MM.1S (cell line): ENCODE measurements around the gene ITM2B.
"Not testable (repeated sequence)": the region's sequence is repeated elsewhere in the genome, so short reads cannot be mapped to it uniquely, and the experiment has no call there.

ENCODE experiments used
- DNase-seq: peaks from one replicate; pipeline ENCODE4 v3.0.0-alpha.2; 2015
- H2AFZ ChIP-seq: fragments of 300-600 bp; sonication (generic); 2 replicates; pipeline ENCODE4 v1.6.0; 2016; ENCODE audit warnings: antibody characterized with exemption, low read length
- H3F3A ChIP-seq: fragments of 300-600 bp; sonication (generic); 2 replicates; pipeline ENCODE4 v1.6.1; 2016; ENCODE audit warnings: mild to moderate bottlenecking, antibody characterized with exemption, low read length, moderate library complexity, mixed read lengths; ENCODE audit not compliant: insufficient read depth
- H3K27ac ChIP-seq: fragments of 300-600 bp; sonication (generic); 2 replicates; pipeline ENCODE4 v1.5.1; 2016; ENCODE audit warnings: mild to moderate bottlenecking, low read length
- H3K27me3 ChIP-seq: fragments of 300-600 bp; sonication (generic); replicated peaks from 2 replicates; pipeline ENCODE4 v1.6.0; 2016; ENCODE audit warnings: low read length; ENCODE audit not compliant: insufficient read depth
- H3K36me3 ChIP-seq: fragments of 300-600 bp; sonication (generic); replicated peaks from 2 replicates; pipeline ENCODE4 v1.6.1; 2016; ENCODE audit warnings: mild to moderate bottlenecking, low read length, mixed read lengths; ENCODE audit not compliant: insufficient read depth
- H3K4me1 ChIP-seq: fragments of 300-600 bp; sonication (generic); 2 replicates; pipeline ENCODE4 v1.6.1; 2016; ENCODE audit warnings: low read length, mixed read lengths
- H3K4me2 ChIP-seq: fragments of 300-600 bp; sonication (generic); 2 replicates; pipeline ENCODE4 v1.6.0; 2016; ENCODE audit warnings: low read depth, low read length
- H3K4me3 ChIP-seq: fragments of 300-600 bp; sonication (generic); 2 replicates; pipeline ENCODE4 v1.5.1; 2016; ENCODE audit warnings: low read length, mixed read lengths
- H3K79me2 ChIP-seq: fragments of 300-600 bp; sonication (generic); 2 replicates; pipeline ENCODE4 v1.6.1; 2016; ENCODE audit warnings: mixed run types, low read length, mixed read lengths
- H3K9ac ChIP-seq: fragments of 300-600 bp; sonication (generic); 2 replicates; pipeline ENCODE4 v1.6.1; 2016; ENCODE audit warnings: low read length, mixed read lengths
- H3K9me2 ChIP-seq: fragments of 300-600 bp; sonication (generic); replicated peaks from 2 replicates; pipeline ENCODE4 v1.6.1; 2016; ENCODE audit warnings: mild to moderate bottlenecking, low read length, mixed read lengths; ENCODE audit not compliant: insufficient read depth
- H3K9me3 ChIP-seq: fragments of 300-600 bp; sonication (generic); replicated peaks from 2 replicates; pipeline ENCODE4 v1.6.1; 2016; ENCODE audit warnings: mild to moderate bottlenecking, low read length, mixed read lengths; ENCODE audit not compliant: insufficient read depth
- H4K20me1 ChIP-seq: fragments of 300-600 bp; sonication (generic); 2 replicates; pipeline ENCODE4 v1.6.1; 2016; ENCODE audit warnings: mild to moderate bottlenecking, low read length, moderate library complexity, mixed read lengths; ENCODE audit not compliant: insufficient read depth
- EZH2 ChIP-seq: fragments of 300-600 bp; sonication (generic); optimal IDR thresholded peaks from 2 replicates; pipeline ENCODE3; 2017; ENCODE audit warnings: low read depth, mild to moderate bottlenecking, antibody characterized with exemption, low read length, mixed read lengths
- EZH2phosphoT487 ChIP-seq: fragments of 300-600 bp; sonication (generic); IDR thresholded peaks from 2 replicates; pipeline ENCODE4 v1.6.1; 2018; ENCODE audit warnings: antibody characterized with exemption, low read length
- TF ChIP-seq, protein P1 (sequence below): fragments of 300-600 bp; sonication (generic); IDR thresholded peaks from 2 replicates; pipeline ENCODE4 v1.5.1; 2016; ENCODE audit warnings: antibody characterized with exemption, low read length, mixed read lengths

Gene ITM2B

DNA sequence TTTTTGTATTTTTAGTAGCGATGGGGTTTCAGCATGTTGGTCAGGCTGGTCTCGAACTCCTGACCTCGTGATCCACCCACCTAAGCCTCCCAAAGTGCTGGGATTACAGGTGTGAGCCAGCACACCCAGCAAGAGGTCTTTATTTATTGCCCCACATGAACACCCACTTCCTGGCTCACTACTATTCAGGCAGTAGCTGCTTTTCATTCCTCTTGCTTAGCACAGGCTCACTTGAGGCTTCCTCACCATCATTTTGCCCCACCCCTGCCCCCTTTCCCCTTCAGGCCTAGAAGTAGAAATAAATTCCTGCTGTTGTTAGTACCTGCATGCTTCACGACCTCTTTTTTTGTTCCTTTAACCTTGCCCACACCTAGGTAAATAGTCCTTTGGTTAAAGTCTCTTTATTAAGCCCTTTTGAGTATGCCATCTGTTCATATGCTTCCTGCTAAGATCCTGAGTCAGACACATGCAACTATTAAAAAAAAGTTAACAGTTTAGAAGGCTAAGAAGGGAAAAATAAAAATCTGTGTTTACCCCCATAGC, 33.5 kb upstream of the ITM2B start:
- H4K20me1 ChIP-seq = no peaks in the 10 kb centered on the region
- no peaks in the 10 kb centered on the region for H3K9me2 ChIP-seq
- no peak overlapping the region for H3K4me3 ChIP-seq
- H3F3A ChIP-seq = no peaks in the 10 kb centered on the region
- no peak overlapping the region for H3K4me2 ChIP-seq
- no peaks in the 10 kb centered on the region for H3K27me3 ChIP-seq
- H2AFZ ChIP-seq = no peak overlapping the region
- no peak for DNase-seq
- H3K27ac ChIP-seq = no peak overlapping the region
- H3K79me2 ChIP-seq = no peaks in the 10 kb centered on the region
- H3K9me3 ChIP-seq = no peaks in the 10 kb centered on the region
- no peak overlapping the region for H3K9ac ChIP-seq
- TF ChIP-seq EZH2 = no peak
- TF ChIP-seq, protein P1, sequence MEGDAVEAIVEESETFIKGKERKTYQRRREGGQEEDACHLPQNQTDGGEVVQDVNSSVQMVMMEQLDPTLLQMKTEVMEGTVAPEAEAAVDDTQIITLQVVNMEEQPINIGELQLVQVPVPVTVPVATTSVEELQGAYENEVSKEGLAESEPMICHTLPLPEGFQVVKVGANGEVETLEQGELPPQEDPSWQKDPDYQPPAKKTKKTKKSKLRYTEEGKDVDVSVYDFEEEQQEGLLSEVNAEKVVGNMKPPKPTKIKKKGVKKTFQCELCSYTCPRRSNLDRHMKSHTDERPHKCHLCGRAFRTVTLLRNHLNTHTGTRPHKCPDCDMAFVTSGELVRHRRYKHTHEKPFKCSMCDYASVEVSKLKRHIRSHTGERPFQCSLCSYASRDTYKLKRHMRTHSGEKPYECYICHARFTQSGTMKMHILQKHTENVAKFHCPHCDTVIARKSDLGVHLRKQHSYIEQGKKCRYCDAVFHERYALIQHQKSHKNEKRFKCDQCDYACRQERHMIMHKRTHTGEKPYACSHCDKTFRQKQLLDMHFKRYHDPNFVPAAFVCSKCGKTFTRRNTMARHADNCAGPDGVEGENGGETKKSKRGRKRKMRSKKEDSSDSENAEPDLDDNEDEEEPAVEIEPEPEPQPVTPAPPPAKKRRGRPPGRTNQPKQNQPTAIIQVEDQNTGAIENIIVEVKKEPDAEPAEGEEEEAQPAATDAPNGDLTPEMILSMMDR = no peak
- no peak for TF ChIP-seq EZH2phosphoT487
- H3K4me1 ChIP-seq = no peaks in the 10 kb centered on the region
- no peaks in the 10 kb centered on the region for H3K36me3 ChIP-seq

DNA sequence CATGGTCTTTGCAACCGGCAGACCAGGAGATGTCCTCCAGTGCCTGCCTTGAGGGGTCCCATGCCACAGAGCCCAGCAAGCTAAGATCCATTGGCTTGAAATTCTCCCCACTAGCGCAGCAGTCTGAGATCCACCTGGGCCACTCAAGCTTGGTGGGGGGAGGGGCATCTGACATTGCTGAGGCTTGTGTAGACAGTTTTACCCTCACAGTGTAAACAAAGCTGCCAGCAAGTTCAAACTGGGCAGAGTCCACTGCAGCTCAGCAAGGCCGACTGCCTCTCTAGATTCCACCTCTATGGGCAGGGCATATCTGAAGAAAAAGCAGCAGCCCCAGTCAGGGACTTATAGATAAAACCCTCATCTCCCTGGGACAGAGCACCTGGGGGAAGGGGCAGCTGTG, 32.0 kb upstream of the ITM2B start:
- Histone ChIP-seq H3K79me2 (no peaks in the 10 kb centered on the region), H4K20me1 (no peaks in the 10 kb centered on the region), H3K36me3 (no peaks in the 10 kb centered on the region), H3F3A (no peaks in the 10 kb centered on the region), H3K9ac (no peak overlapping the region), H3K27me3 (no peaks in the 10 kb centered on the region), H3K4me1 (no peaks in the 10 kb centered on the region), H3K27ac (no peak overlapping the region), H3K9me2 (no peaks in the 10 kb centered on the region), H3K4me2 (no peak overlapping the region), H3K9me3 (no peaks in the 10 kb centered on the region), H3K4me3 (no peak overlapping the region), H2AFZ (no peak overlapping the region)
- TF ChIP-seq EZH2phosphoT487 (no peak), EZH2 (no peak)
- TF ChIP-seq, protein P1 = no peak
- DNase-seq = no peak

DNA sequence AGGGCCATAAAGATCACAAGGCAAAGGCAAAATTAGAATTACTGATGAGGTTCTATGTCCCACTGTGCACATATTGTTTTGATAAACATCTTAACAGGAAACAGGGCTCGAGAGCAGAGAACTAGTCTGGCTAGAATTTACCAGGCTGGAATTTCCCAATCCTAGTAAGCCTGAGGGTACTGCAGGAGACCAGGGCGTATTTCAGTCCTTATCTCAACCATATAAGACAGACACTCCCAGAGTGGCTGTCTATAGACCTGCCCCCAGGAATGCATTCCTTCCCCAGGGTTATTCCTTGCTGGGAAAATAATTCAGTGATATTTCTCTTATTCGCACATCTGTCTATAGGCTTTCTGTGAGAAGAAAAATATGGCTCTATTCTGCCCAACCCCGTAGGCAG, 25.8 kb upstream of the ITM2B start:
- H3K9me2 ChIP-seq, H3F3A ChIP-seq, DNase-seq, H3K9ac ChIP-seq, H3K79me2 ChIP-seq, H3K9me3 ChIP-seq, H3K27me3 ChIP-seq, H2AFZ ChIP-seq, H3K4me2 ChIP-seq, H3K4me1 ChIP-seq, H3K36me3 ChIP-seq, H3K27ac ChIP-seq, H4K20me1 ChIP-seq, H3K4me3 ChIP-seq: not testable (repeated sequence)

DNA sequence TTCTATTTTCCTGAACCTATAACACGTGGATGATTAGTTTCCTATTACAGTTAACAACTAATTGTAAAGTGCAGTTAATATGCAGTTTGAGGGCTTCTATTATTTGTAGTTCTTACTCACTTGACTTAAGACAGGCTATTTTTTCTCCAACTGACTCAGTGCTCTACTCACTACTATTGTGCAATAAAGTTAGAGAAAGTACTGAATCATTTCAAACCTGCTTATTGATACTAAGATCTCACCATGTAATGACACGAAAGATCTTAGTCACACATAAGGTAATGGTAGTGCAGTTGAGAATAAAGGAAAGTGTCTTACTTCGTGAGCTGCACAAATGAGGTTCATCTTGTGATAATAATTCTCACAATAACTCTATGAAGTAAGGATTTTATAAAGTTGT, 22.8 kb upstream of the ITM2B start:
- Histone ChIP-seq H3K9ac (no peak overlapping the region), H3F3A (no peaks in the 10 kb centered on the region), H3K79me2 (no peaks in the 10 kb centered on the region), H2AFZ (no peak overlapping the region), H3K4me3 (no peak overlapping the region), H4K20me1 (no peaks in the 10 kb centered on the region), H3K9me3 (no peaks in the 10 kb centered on the region), H3K4me1 (no peaks in the 10 kb centered on the region), H3K27ac (no peak overlapping the region), H3K36me3 (no peaks in the 10 kb centered on the region), H3K9me2 (no peaks in the 10 kb centered on the region), H3K27me3 (no peaks in the 10 kb centered on the region), H3K4me2 (no peak overlapping the region)
- TF ChIP-seq, protein P1 = no peak
- no peak for TF ChIP-seq EZH2phosphoT487
- no peak for TF ChIP-seq EZH2
- DNase-seq = no peak
